NT2/D1 (cell line): ENCODE results near the gene FSTL4.

Experiments
- YY1 ChIP-seq: IDR thresholded peaks from 2 replicates; pipeline ENCODE4 v1.6.1; 2011; ENCODE audit not compliant: insufficient read length, insufficient read depth
- ZNF274 ChIP-seq: IDR thresholded peaks from 2 replicates; pipeline ENCODE4 v1.6.1; 2011; ENCODE audit warnings: mild to moderate bottlenecking, low read depth, low read length

DNA sequence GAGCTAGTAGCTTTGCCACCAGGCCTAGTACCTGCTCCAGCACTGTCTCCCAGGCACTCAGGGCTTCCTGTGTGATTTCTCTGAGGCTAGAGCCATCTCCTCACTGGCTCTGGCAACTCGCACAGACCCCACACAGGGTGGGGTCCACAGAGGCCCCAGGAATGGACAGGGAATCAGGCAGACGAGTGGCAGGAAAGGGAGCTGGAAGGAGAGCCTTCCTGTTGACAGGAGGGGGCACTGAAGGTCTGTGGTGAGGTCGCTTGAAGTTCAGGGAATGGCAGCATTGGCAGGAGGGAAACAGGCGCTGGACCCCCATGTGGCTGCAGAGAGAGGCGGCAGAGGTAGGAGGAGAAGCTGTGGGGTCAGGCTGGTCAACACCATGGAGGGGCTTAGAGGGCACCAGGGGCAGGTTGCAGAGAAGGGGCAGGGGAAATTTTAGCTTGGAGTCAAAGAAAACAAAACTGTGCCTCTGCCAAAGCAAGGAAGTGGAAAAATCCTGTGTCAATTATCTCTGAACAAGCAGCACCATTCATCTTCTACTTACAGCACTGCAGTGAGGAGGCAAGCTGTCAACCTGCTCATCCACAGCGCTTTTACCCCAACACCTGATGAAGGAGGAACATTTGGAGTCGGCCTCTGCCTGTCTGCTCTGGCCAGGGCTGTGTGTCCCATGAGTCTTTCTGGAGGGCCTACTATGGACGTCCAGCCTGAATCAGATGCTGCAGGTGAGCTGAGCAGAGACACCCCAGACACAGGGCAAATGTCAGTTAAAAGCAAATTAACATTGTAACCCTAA, 270.2 kb downstream of the FSTL4 start:
- TF ChIP-seq ZNF274 (no peak), YY1 (no peak)
